Measurements from ENCODE around the gene SNX13.

SNX13 gene

GRCh38 chr7:17984288-17984687 lies 44.0 kb upstream of the SNX13 start:
- Histone ChIP-seq H3K9me2 (replicated peaks; ENCODE audit: insufficient read depth, low read length) (no peaks in the 10 kb centered on the region), H3K79me2 (ENCODE audit: low read length) (no peaks in the 10 kb centered on the region), H3K27ac (ENCODE audit: low read length) (no peak overlapping the region), H3K4me2 (ENCODE audit: low read depth, low read length) (no peak overlapping the region), H3K9ac (ENCODE audit: low read length) (no peak overlapping the region), H3K4me3 (ENCODE audit: low read length) (no peak overlapping the region), H3K36me3 (replicated peaks; ENCODE audit: insufficient read depth, low read length) (no peaks in the 10 kb centered on the region), H3K4me1 (ENCODE audit: low read length) (no peaks in the 10 kb centered on the region), H2AFZ (ENCODE audit: low read length) (no peak overlapping the region), H4K20me1 (ENCODE audit: insufficient read depth, low read length) (no peaks in the 10 kb centered on the region), H3F3A (ENCODE audit: insufficient read depth, low read length) (no peaks in the 10 kb centered on the region), H3K27me3 (replicated peaks; ENCODE audit: insufficient read depth, low read length) (no peaks in the 10 kb centered on the region), H3K9me3 (replicated peaks; ENCODE audit: insufficient read depth, low read length) (no peaks in the 10 kb centered on the region)
- no peak for DNase-seq
- TF ChIP-seq EZH2 (optimal IDR thresholded peaks at IDR 0.05; ENCODE audit: low read depth, low read length) (no peak), CTCF (IDR thresholded peaks at IDR 0.05; ENCODE audit: low read length) (no peak), EZH2phosphoT487 (IDR thresholded peaks at IDR 0.05; ENCODE audit: low read length) (no peak)

- H3F3A ChIP-seq (ENCODE audit: insufficient read depth, low read length): no peaks in the 10 kb centered on the region
- no peak overlapping the region for H2AFZ ChIP-seq (ENCODE audit: low read length)
- TF ChIP-seq EZH2 (optimal IDR thresholded peaks at IDR 0.05; ENCODE audit: low read depth, low read length) (no peak), CTCF (IDR thresholded peaks at IDR 0.05; ENCODE audit: low read length) (no peak), EZH2phosphoT487 (IDR thresholded peaks at IDR 0.05; ENCODE audit: low read length) (no peak)
- H3K9me2 ChIP-seq (replicated peaks; ENCODE audit: insufficient read depth, low read length): no peaks in the 10 kb centered on the region
- H3K79me2 ChIP-seq (ENCODE audit: low read length): no peaks in the 10 kb centered on the region
- H3K4me3 ChIP-seq (ENCODE audit: low read length): no peak overlapping the region
- no peaks in the 10 kb centered on the region for H4K20me1 ChIP-seq (ENCODE audit: insufficient read depth, low read length)
- no peak for DNase-seq
- no peaks in the 10 kb centered on the region for H3K9me3 ChIP-seq (replicated peaks; ENCODE audit: insufficient read depth, low read length)
- no peak overlapping the region for H3K9ac ChIP-seq (ENCODE audit: low read length)
- H3K36me3 ChIP-seq (replicated peaks; ENCODE audit: insufficient read depth, low read length): no peaks in the 10 kb centered on the region
- no peaks in the 10 kb centered on the region for H3K4me1 ChIP-seq (ENCODE audit: low read length)
- no peak overlapping the region for H3K27ac ChIP-seq (ENCODE audit: low read length)
- H3K4me2 ChIP-seq (ENCODE audit: low read depth, low read length): no peak overlapping the region
- no peaks in the 10 kb centered on the region for H3K27me3 ChIP-seq (replicated peaks; ENCODE audit: insufficient read depth, low read length)
These were observed 43.1 kb upstream of the SNX13 start for GRCh38 chr7:17983221-17984062.

GRCh38 chr7:17976952-17977351 lies 36.7 kb upstream of the SNX13 start:
- Histone ChIP-seq H3K9me2 (replicated peaks; ENCODE audit: insufficient read depth, low read length) (no peaks in the 10 kb centered on the region), H3K4me2 (ENCODE audit: low read depth, low read length) (no peak overlapping the region), H3K4me3 (ENCODE audit: low read length) (no peak overlapping the region), H3K79me2 (ENCODE audit: low read length) (no peaks in the 10 kb centered on the region), H3K36me3 (replicated peaks; ENCODE audit: insufficient read depth, low read length) (no peaks in the 10 kb centered on the region), H3K9ac (ENCODE audit: low read length) (no peak overlapping the region), H3K9me3 (replicated peaks; ENCODE audit: insufficient read depth, low read length) (no peaks in the 10 kb centered on the region), H3K27ac (ENCODE audit: low read length) (no peak overlapping the region), H4K20me1 (ENCODE audit: insufficient read depth, low read length) (no peaks in the 10 kb centered on the region), H3K4me1 (ENCODE audit: low read length) (no peaks in the 10 kb centered on the region), H3K27me3 (replicated peaks; ENCODE audit: insufficient read depth, low read length) (no peaks in the 10 kb centered on the region), H2AFZ (ENCODE audit: low read length) (no peak overlapping the region), H3F3A (ENCODE audit: insufficient read depth, low read length) (no peaks in the 10 kb centered on the region)
- no peak for DNase-seq
- TF ChIP-seq CTCF (IDR thresholded peaks at IDR 0.05; ENCODE audit: low read length): no peak
- TF ChIP-seq EZH2phosphoT487 (IDR thresholded peaks at IDR 0.05; ENCODE audit: low read length): no peak
- TF ChIP-seq EZH2 (optimal IDR thresholded peaks at IDR 0.05; ENCODE audit: low read depth, low read length): no peak
